Esophagus squamous epithelium (tissue), 5 donors: Measurements from ENCODE around the gene CPLX1. TPM values are rescaled to one million over a fixed set of nuclear protein-coding genes. Genes with fewer than 3 reads are reported as not detected.

Experiments
- DNase-seq: peaks from one replicate; lab custom pipeline; 2025; lab: John Stamatoyannopoulos, UW
- H3K27ac ChIP-seq, 4 donors: fragments of 200-600 bp; sonication (generic); one replicate each; pipeline ENCODE4 v1.5.1; 2016 to 2019; ENCODE audit warnings: mild to moderate bottlenecking in 1 of 4
- H3K27me3 ChIP-seq, 4 donors: fragments of 200-600 bp; sonication (generic); 1 replicate in 3 of 4; 2 replicates in 1 of 4; pipeline versions ENCODE4 v1.5.1 to v1.6.0; 2017 to 2021; ENCODE audit warnings: antibody characterized with exemption in 1 of 4
- H3K36me3 ChIP-seq, 3 donors: fragments of 200-600 bp; sonication (generic); one replicate each; pipeline ENCODE4 v1.5.1; 2016 to 2019
- H3K4me1 ChIP-seq, 3 donors: fragments of 200-600 bp; sonication (generic); one replicate each; pipeline ENCODE4 v1.5.1; 2017 to 2019
- H3K4me3 ChIP-seq, 4 donors: fragments of 200-600 bp; sonication (generic); 1 replicate in 3 of 4; 2 replicates in 1 of 4; pipeline ENCODE4 v1.5.1; 2016 to 2019; ENCODE audit warnings: mild to moderate bottlenecking in 2 of 4, moderate library complexity in 1 of 4
- H3K9me3 ChIP-seq, 3 donors: fragments of 200-600 bp; sonication (generic); one replicate each; pipeline ENCODE4 v1.5.1; 2016 to 2019
- CTCF ChIP-seq, 6 experiments: fragments of 450-650 bp in 4 of 6; fragments of 200-600 bp in 2 of 6; sonication (generic) in 2 of 6; IDR thresholded peaks; one replicate each; pipeline ENCODE4 v1.5.1; 2016 to 2019; ENCODE audit warnings: antibody characterized with exemption in 6 of 6, mild to moderate bottlenecking in 4 of 6, moderate library complexity in 4 of 6
- POLR2A ChIP-seq, 4 donors: fragments of 450-650 bp; IDR thresholded peaks; one replicate each; pipeline ENCODE4 v1.6.1; 2017; ENCODE audit warnings: antibody characterized with exemption in 4 of 4, mild to moderate bottlenecking in 4 of 4, moderate library complexity in 3 of 4
- WGBS, 2 donors: methylation state at CpG; one replicate each; pipeline ENCODE4 v1.1.5; 2018; 5-methylcytosine and 5-hydroxymethylcytosine counted together
- intact Hi-C: fragments of 100-400 bp; cut with DNase I; formaldehyde crosslinking; loops from one replicate; pipeline ENCODE4 v1.15.0; 2022
- total RNA-seq, 4 donors: library from RNA; depleted of rRNA; stranded (reverse); fragments of >200 nt; gene quantifications; one replicate each; pipeline ENCODE4 v1.1.0, GENCODE V29; 2016
- donor health status: DM: yes; HTN: yes; CAD: no.

Gene CPLX1
- total RNA-seq, 4 donors from 2014 or later = 0.44 to 0.57 TPM; not detected in 2

GRCh38 chr4:773214-773613, 52.7 kb downstream of the CPLX1 start:
- peaks cover 0 to 66% (median 19%) of the 10 kb centered on the region in 3 donors for H3K4me1 ChIP-seq
- H3K9me3 ChIP-seq = no peaks in the 10 kb centered on the region
- peaks cover 4 to 98% (median 12%) of the 10 kb centered on the region in 3 donors for H3K36me3 ChIP-seq
- WGBS, 2 donors = 90 to 100% methylated on average over 1 to 2 of the region's 9 CpGs
- no peak for DNase-seq
- intact Hi-C loops = no loop called here
- no peaks in the 10 kb centered on the region for H3K27me3 ChIP-seq
- H3K4me3 ChIP-seq = no peak overlapping the region
- peak overlapping the region in 3 of 4 donors; percentile 6 to 65 (median 38) for H3K27ac ChIP-seq
- TF ChIP-seq POLR2A (IDR thresholded peaks at IDR 0.05) = no peak
- TF ChIP-seq CTCF (IDR thresholded peaks at IDR 0.05) = no peak

- Histone ChIP-seq H3K27ac (peak overlapping the region in 3 of 4 donors; percentile 1 to 65 (median 38)), H3K36me3 (peaks cover 4 to 98% (median 12%) of the 10 kb centered on the region in 3 donors), H3K4me3 (no peak overlapping the region), H3K27me3 (no peaks in the 10 kb centered on the region), H3K9me3 (no peaks in the 10 kb centered on the region), H3K4me1 (peaks cover 0 to 62% (median 19%) of the 10 kb centered on the region in 3 donors)
- intact Hi-C loops = no loop called here
- WGBS, 2 donors = 60 to 93% methylated on average over 1 to 3 of the region's 8 CpGs
- no peak for DNase-seq
- no peak for TF ChIP-seq CTCF (IDR thresholded peaks at IDR 0.05)
- no peak for TF ChIP-seq POLR2A (IDR thresholded peaks at IDR 0.05)
Measured at GRCh38 chr4:772776-773175, 53.2 kb downstream of the CPLX1 start.

DNA sequence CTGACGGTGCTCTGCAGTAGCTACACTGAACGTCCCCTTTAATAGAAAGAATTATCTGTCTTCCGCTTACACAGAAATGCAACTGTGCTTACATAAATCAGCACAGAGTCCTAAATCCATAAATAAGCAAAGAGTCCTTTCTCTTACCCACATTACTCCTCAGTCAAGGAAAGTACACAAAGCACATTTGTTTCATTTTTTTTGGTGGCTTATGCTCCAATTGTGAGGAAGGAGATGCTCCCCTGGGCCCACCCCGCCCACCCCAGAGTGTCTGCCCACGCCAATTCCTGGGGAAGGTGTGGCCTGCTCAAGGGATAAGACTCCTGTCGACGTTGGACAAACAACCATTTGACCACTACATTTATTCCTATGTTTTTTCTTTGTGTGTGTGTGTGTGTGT, 53.8 kb downstream of the CPLX1 start:
- intact Hi-C loops = no loop called here
- no peak for DNase-seq
- H3K4me3 ChIP-seq = no peak overlapping the region
- no peaks in the 10 kb centered on the region for H3K9me3 ChIP-seq
- peak overlapping the region in 3 of 4 donors; percentile 15 to 65 (median 33) for H3K27ac ChIP-seq
- WGBS, 2 donors = 49 to 63% methylated on average over 6 of the region's 7 CpGs
- TF ChIP-seq CTCF (IDR thresholded peaks at IDR 0.05) (no peak), POLR2A (IDR thresholded peaks at IDR 0.05) (no peak)
- peaks cover 4 to 99% (median 12%) of the 10 kb centered on the region in 3 donors for H3K36me3 ChIP-seq
- H3K4me1 ChIP-seq = peaks cover 1 to 61% (median 19%) of the 10 kb centered on the region in 3 donors
- no peaks in the 10 kb centered on the region for H3K27me3 ChIP-seq

DNA sequence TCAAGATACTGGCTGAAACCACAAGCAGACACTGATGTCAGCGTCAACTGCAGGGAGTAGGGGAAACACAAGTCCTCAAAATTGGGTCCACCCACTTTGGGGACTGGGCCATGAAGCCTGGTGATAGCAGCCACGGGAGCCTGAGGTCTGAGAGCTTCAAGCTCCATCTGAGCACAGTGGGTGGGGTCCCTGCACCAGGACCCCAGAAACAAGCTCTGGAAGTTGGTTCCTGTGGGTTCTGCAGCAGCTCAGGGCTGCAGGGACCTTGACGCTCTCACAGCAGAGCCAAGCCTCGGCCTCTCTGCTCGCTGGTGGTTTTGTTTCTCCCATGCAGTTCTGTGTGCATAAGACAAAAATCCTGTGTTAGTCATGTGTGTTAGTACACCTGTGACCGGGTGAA, 54.5 kb downstream of the CPLX1 start:
- Histone ChIP-seq H3K27ac (peak overlapping the region in 3 of 4 donors; percentile 15 to 65 (median 33)), H3K4me1 (peaks cover 5 to 61% (median 19%) of the 10 kb centered on the region in 3 donors), H3K36me3 (peaks cover 4 to 99% (median 18%) of the 10 kb centered on the region in 3 donors), H3K4me3 (no peak overlapping the region), H3K9me3 (no peaks in the 10 kb centered on the region), H3K27me3 (no peaks in the 10 kb centered on the region)
- intact Hi-C loops = no loop called here
- TF ChIP-seq CTCF (IDR thresholded peaks at IDR 0.05) (no peak), POLR2A (IDR thresholded peaks at IDR 0.05) (no peak)
- WGBS, 2 donors = 56 to 74% methylated on average over 3 to 4 of the region's 6 CpGs
- no peak for DNase-seq

DNA sequence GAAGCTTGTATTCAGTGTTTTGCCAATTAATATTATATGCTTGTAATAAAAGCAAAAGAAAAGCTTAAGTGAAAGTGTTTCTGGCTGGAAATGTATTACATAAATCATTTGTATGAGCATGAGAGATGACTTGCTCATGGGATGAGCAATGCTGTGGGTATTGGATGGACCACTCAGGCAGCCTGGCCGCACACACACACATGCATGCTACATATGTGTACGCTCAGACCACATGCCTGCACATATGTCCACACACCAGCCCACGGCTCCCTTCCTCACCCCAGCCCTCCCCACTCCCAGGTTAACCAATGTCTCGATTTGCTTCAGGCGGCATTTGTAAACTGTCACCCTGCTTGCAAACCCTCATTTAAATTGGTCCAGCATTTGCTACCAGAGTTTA, 55.9 kb downstream of the CPLX1 start:
- no peak for DNase-seq
- Histone ChIP-seq H3K4me1 (peaks cover 5 to 58% (median 25%) of the 10 kb centered on the region in 3 donors), H3K9me3 (no peaks in the 10 kb centered on the region), H3K4me3 (no peak overlapping the region), H3K27me3 (no peaks in the 10 kb centered on the region), H3K36me3 (peaks cover 4 to 99% (median 18%) of the 10 kb centered on the region in 3 donors), H3K27ac (no peak overlapping the region)
- intact Hi-C loops = no loop called here
- WGBS, 2 donors = 90 to 92% methylated on average over 5 of the region's 5 CpGs
- no peak for TF ChIP-seq POLR2A (IDR thresholded peaks at IDR 0.05)
- TF ChIP-seq CTCF (IDR thresholded peaks at IDR 0.05) = no peak
